Measurements from ENCODE around the gene TIMM44.

The TIMM44 gene

GRCh38 chr19:7968796-7969554 lies 25.5 kb upstream of the TIMM44 start:
- TF ChIP-seq CREB5 (CRISPR knock-in tag; IDR thresholded peaks at IDR 0.05; ENCODE audit: low read depth) (no peak), ZFP30 (CRISPR knock-in tag; IDR thresholded peaks at IDR 0.05) (no peak), TCF4 (CRISPR knock-in tag; IDR thresholded peaks at IDR 0.05; ENCODE audit: borderline replicate concordance) (no peak), TOX (CRISPR knock-in tag; IDR thresholded peaks at IDR 0.05; ENCODE audit: borderline replicate concordance) (no peak), ARNTL (CRISPR knock-in tag; IDR thresholded peaks at IDR 0.05; ENCODE audit: borderline replicate concordance, low read depth) (no peak), ZNF8 (CRISPR knock-in tag; IDR thresholded peaks at IDR 0.05) (no peak), SNAI2 (CRISPR knock-in tag; IDR thresholded peaks at IDR 0.05) (no peak), RARB (CRISPR knock-in tag; IDR thresholded peaks at IDR 0.05) (no peak), BACH2 (CRISPR knock-in tag; IDR thresholded peaks at IDR 0.05; ENCODE audit: borderline replicate concordance) (no peak), CSDC2 (CRISPR knock-in tag; IDR thresholded peaks at IDR 0.05) (no peak), TSHZ2 (CRISPR knock-in tag; IDR thresholded peaks at IDR 0.05) (no peak)
- no peak for ATAC-seq

GRCh38 chr19:7968008-7968795 lies 24.7 kb upstream of the TIMM44 start:
- no peak for TF ChIP-seq TCF4 (CRISPR knock-in tag; IDR thresholded peaks at IDR 0.05; ENCODE audit: borderline replicate concordance)
- no peak for ATAC-seq

- no peak for ATAC-seq
- TF ChIP-seq PPARA (CRISPR knock-in tag; IDR thresholded peaks at IDR 0.05; ENCODE audit: borderline replicate concordance) (no peak), RARB (CRISPR knock-in tag; IDR thresholded peaks at IDR 0.05) (no peak), POU6F1 (CRISPR knock-in tag; IDR thresholded peaks at IDR 0.05; ENCODE audit: borderline replicate concordance, low read depth) (no peak), PATZ1 (CRISPR knock-in tag; IDR thresholded peaks at IDR 0.05; ENCODE audit: borderline replicate concordance) (no peak), CSDC2 (CRISPR knock-in tag; IDR thresholded peaks at IDR 0.05) (no peak), OSR1 (CRISPR knock-in tag; IDR thresholded peaks at IDR 0.05) (no peak), CREB5 (CRISPR knock-in tag; IDR thresholded peaks at IDR 0.05; ENCODE audit: low read depth) (no peak)
Observed at GRCh38 chr19:7965921-7966665, 22.6 kb upstream of the TIMM44 start.
